ENCODE measurements around the gene DKC1.

The DKC1 gene

DNA sequence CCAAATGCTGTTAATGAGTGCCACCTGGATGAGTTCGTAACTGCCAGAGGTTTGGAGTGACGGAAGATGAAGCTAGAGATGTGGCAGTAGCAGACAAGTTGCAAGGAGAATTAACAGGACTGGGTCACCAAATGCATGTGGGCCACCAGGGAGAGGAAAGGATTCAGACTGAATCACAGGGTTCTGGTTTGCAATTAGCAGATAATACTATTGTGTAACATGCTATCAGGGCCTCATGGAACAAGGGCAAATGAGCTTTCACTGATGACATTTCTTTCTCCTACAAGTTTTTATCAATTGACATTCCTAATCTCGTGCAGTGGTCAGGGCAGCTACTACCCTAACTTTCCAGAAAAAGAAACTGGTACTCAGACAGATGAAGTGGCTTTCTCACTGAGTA is 33.2 kb upstream of the DKC1 start:
- DNase-seq (ENCODE audit: low read depth), result no peak
- TF ChIP-seq, protein P1, sequence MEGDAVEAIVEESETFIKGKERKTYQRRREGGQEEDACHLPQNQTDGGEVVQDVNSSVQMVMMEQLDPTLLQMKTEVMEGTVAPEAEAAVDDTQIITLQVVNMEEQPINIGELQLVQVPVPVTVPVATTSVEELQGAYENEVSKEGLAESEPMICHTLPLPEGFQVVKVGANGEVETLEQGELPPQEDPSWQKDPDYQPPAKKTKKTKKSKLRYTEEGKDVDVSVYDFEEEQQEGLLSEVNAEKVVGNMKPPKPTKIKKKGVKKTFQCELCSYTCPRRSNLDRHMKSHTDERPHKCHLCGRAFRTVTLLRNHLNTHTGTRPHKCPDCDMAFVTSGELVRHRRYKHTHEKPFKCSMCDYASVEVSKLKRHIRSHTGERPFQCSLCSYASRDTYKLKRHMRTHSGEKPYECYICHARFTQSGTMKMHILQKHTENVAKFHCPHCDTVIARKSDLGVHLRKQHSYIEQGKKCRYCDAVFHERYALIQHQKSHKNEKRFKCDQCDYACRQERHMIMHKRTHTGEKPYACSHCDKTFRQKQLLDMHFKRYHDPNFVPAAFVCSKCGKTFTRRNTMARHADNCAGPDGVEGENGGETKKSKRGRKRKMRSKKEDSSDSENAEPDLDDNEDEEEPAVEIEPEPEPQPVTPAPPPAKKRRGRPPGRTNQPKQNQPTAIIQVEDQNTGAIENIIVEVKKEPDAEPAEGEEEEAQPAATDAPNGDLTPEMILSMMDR (IDR thresholded peaks at IDR 0.05; ENCODE audit: low read length, missing control alignments), result no peak
- H3K4me3 ChIP-seq (replicated peaks; ENCODE audit: low read depth, low read length), result no peak overlapping the region

DNA sequence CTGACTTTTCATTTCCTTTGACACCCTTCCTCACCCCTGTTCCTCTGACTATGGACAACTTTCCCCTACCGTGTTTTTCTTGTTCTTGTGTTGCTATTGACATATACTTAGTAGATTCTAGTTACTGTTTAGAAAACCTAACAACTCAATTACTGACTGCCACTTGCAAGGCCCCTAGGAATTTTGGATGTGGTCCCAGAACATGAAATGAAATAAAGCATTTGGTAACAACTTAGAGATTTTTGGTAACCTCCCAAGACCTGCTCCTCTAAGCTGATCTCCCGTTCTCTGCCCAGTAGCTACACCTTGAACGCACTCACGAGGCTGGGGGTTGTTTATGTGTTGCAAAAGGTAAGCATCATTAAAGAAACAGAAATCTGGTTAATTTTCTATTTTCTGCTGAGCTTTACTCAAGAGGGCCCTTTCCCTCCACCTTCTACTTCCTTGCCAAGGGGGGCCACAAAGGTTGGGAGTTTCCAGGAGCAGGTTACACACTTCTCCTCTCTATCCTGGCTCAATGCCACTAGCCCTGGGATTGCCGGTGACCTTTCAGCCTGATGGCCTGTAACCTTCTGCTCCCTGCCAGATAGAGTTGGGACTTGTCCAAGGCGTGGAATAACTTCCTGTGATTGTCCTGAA is 32.3 kb upstream of the DKC1 start:
- TF ChIP-seq, protein P1 (IDR thresholded peaks at IDR 0.05; ENCODE audit: low read length, missing control alignments), result no peak
- peak; percentile 88 for DNase-seq (ENCODE audit: low read depth)
- H3K4me3 ChIP-seq (replicated peaks; ENCODE audit: low read depth, low read length), result no peak overlapping the region

DNA sequence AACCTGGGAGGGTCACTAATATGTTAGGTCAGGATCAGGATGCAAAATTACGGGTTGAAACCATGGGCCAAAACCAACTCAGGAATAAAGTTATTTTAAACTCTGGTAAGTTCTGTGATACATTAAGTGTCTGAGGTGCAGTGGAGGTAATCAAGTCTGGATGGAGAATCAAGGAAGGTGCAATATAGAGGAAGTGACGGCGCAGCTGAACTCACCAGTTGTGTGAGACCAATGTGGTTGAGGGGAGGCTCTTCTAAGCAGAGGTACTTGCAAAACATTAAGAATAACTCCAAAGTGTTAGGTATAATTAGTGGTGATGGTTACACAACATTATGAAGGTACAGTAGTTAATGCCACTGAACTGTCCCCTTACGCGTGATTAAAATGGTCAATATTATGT is 31.5 kb upstream of the DKC1 start:
- H3K4me3 ChIP-seq (replicated peaks; ENCODE audit: low read depth, low read length), result no peak overlapping the region
- no peak for DNase-seq (ENCODE audit: low read depth)
- TF ChIP-seq, protein P1 (IDR thresholded peaks at IDR 0.05; ENCODE audit: low read length, missing control alignments), result no peak

DNA sequence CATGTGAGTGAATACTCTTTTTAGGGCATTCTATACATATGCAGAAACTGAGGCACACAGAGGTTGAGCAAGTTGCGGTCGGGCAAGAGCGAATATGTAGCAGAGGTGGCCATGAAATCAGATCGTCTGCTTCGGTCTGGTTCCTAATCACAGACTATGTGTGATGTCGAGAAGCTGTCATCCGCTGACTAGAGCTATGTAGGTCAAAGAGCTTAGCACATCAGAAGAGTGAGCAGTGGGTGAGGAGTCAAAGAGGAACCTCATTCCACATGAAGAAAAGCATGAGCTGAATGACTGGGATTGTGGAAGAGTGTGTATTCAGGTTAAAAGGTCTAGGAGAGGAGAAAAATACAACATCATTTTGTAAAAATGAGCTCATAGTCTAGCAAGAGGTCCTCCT is 30.8 kb upstream of the DKC1 start:
- DNase-seq (ENCODE audit: low read depth), result peak; percentile 42
- no peak overlapping the region for H3K4me3 ChIP-seq (replicated peaks; ENCODE audit: low read depth, low read length)
- TF ChIP-seq, protein P1 (IDR thresholded peaks at IDR 0.05; ENCODE audit: low read length, missing control alignments), result no peak

DNA sequence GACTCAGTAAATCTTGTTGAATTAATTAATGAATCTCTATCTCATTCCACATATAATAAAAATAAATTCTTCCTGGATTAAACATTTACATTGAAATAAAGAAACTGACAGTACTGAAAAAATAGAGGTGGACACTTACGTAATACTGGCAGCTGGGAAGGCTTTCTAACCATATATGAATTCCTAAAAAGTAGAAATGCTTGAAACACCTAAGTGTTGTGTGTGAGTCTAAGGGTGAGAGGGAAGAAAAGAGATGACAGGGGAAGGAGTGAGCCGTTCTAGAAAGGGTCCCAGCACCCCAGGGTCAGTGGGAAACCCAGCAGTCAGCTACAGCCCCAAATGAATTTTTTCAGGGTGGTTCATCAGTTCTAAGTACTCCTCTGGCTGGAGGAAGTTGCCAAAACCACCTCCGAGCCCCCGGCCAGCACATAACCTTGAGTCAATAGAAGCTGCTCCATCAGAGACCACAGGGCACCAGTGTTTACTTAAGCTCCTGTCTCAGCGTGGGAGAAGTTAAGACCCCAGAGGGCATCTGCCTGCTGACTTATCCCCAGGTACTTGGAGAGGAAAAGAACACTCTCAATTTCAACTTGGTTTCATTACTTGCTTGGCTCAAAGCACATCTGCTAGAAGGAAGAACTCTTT is 30.1 kb upstream of the DKC1 start:
- DNase-seq (ENCODE audit: low read depth), result peak; percentile 32
- TF ChIP-seq, protein P1 (IDR thresholded peaks at IDR 0.05; ENCODE audit: low read length, missing control alignments), result no peak
- no peak overlapping the region for H3K4me3 ChIP-seq (replicated peaks; ENCODE audit: low read depth, low read length)

DNA sequence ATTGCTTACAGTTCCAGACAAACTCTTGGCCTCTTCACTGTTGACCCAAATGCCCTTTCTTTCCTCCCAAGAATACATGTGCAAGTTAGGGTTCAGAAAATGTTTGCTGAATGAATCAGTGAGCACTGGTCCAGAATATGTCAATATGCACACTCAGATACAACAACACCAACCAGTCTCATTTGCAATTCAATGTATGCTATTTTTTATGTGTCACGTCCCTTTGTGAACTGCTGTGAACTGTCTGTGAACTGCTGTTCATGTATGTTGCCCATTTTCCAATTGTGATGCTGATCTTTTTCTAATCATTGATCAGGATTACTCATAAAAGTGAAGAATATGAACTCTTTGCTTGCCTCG is 29.6 kb upstream of the DKC1 start:
- H3K4me3 ChIP-seq (replicated peaks; ENCODE audit: low read depth, low read length), result no peak overlapping the region
- TF ChIP-seq, protein P1 (IDR thresholded peaks at IDR 0.05; ENCODE audit: low read length, missing control alignments), result no peak
- DNase-seq (ENCODE audit: low read depth), result no peak

All from fibroblast of pulmonary artery (primary cell).